OCI-M1 (cell line): ENCODE measurements around the gene PDGFRB.
A peak's percentile ranks its signal among the peaks of the same experiment; 100 is the strongest.

Source experiments
- DNase-seq: peaks from one replicate; lab custom pipeline; 2025; lab: John Stamatoyannopoulos, UW

PDGFRB gene

GRCh38 chr5:150163035-150163434 is 7.4 kb upstream of the PDGFRB start:
- no peak for DNase-seq

GRCh38 chr5:150162142-150162513 is 6.5 kb upstream of the PDGFRB start:
- no peak for DNase-seq

GRCh38 chr5:150161242-150162141 is 5.8 kb upstream of the PDGFRB start:
- peak; percentile 87 for DNase-seq

GRCh38 chr5:150160448-150161081 is 4.9 kb upstream of the PDGFRB start:
- no peak for DNase-seq

- DNase-seq = no peak
Observed at GRCh38 chr5:150159741-150160179, 4.1 kb upstream of the PDGFRB start.

GRCh38 chr5:150159031-150159430 is 3.4 kb upstream of the PDGFRB start:
- no peak for DNase-seq

- DNase-seq = no peak
Observed at GRCh38 chr5:150158170-150158949, 2.7 kb upstream of the PDGFRB start.

GRCh38 chr5:150157168-150157567 is 1.5 kb upstream of the PDGFRB start:
- DNase-seq = no peak

GRCh38 chr5:150156540-150156939 is 895 bp upstream of the PDGFRB start:
- no peak for DNase-seq

GRCh38 chr5:150156027-150156368 is 353 bp upstream of the PDGFRB start:
- DNase-seq = no peak

- no peak for DNase-seq
Observed at GRCh38 chr5:150154618-150155128, 972 bp downstream of the PDGFRB start.

GRCh38 chr5:150153957-150154617 is 1.6 kb downstream of the PDGFRB start:
- DNase-seq = peak; percentile 65

GRCh38 chr5:150153483-150153882 is 2.2 kb downstream of the PDGFRB start:
- DNase-seq = no peak

- DNase-seq = no peak
Observed at GRCh38 chr5:150152636-150153462, 2.8 kb downstream of the PDGFRB start.

GRCh38 chr5:150149618-150150017 is 6.0 kb downstream of the PDGFRB start:
- no peak for DNase-seq

- DNase-seq = no peak
Observed at GRCh38 chr5:150148117-150148927, 7.3 kb downstream of the PDGFRB start.

GRCh38 chr5:150147670-150148069 is 8.0 kb downstream of the PDGFRB start:
- DNase-seq = no peak

GRCh38 chr5:150146862-150147601 is 8.6 kb downstream of the PDGFRB start:
- no peak for DNase-seq

- DNase-seq = no peak
Observed at GRCh38 chr5:150146235-150146634, 9.4 kb downstream of the PDGFRB start.
